Mucosa of rectum (tissue), 2 donors: Measurements from ENCODE around the gene KCNK16.

Experiments
- H3K27ac ChIP-seq, 2 donors: one replicate each; pipeline ENCODE4 v1.7.0; 2013; ENCODE audit warnings: inconsistent platforms in 2 of 2, low read depth in 2 of 2, low read length in 2 of 2
- H3K27me3 ChIP-seq, 2 donors: one replicate each; pipeline ENCODE4 v1.7.0; 2013; ENCODE audit warnings: low read length in 2 of 2; ENCODE audit not compliant: control insufficient read depth in 2 of 2, insufficient read depth in 2 of 2
- H3K36me3 ChIP-seq, 2 donors: one replicate each; pipeline ENCODE4 v1.7.0; 2013; ENCODE audit warnings: low read length in 2 of 2; ENCODE audit not compliant: control insufficient read depth in 2 of 2, insufficient read depth in 2 of 2
- H3K4me1 ChIP-seq, 2 donors: one replicate each; pipeline ENCODE4 v1.7.0; 2013; ENCODE audit warnings: low read length in 2 of 2, mild to moderate bottlenecking in 1 of 2; ENCODE audit not compliant: control insufficient read depth in 2 of 2, insufficient read depth in 2 of 2
- H3K4me3 ChIP-seq, 2 donors: one replicate each; pipeline ENCODE4 v1.7.0; 2013; ENCODE audit warnings: low read length in 2 of 2
- H3K9ac ChIP-seq, 2 donors: one replicate each; pipeline ENCODE4 v1.7.0; 2013; ENCODE audit warnings: low read length in 2 of 2, low read depth in 1 of 2, mild to moderate bottlenecking in 1 of 2
- H3K9me3 ChIP-seq, 2 donors: one replicate each; pipeline ENCODE4 v1.7.0; 2013; ENCODE audit warnings: low read length in 2 of 2; ENCODE audit not compliant: control insufficient read depth in 2 of 2
- donor health status: healthy.
- donor health status: Normal muscosa, but diverticular disease.

KCNK16 gene

DNA sequence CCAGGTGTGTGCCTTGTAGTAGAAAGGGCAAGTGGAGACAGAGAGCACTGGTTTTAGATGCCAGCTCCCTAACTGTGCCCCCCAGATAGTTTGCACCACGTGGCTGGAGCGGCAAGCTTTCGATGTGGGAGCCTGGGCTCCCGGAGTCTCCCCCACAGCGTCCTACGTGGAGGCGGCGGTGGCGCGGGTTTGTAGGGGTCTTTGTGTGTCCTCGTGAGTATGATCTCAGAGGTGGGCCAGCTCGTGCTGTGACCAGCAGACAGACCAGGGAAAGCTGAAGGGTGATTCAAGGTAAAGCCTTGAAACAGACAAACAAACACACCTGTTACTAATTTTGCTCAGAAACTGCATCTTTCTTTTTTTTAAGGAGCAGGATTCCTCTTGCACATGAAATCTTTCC is 5.6 kb upstream of the KCNK16 start:
- Histone ChIP-seq H3K36me3 (no peaks in the 10 kb centered on the region), H3K4me1 (no peaks in the 10 kb centered on the region), H3K27me3 (peaks cover 4 to 5% of the 10 kb centered on the region in 2 donors), H3K9me3 (no peaks in the 10 kb centered on the region), H3K4me3 (no peak overlapping the region), H3K27ac (no peak overlapping the region), H3K9ac (no peak overlapping the region)

DNA sequence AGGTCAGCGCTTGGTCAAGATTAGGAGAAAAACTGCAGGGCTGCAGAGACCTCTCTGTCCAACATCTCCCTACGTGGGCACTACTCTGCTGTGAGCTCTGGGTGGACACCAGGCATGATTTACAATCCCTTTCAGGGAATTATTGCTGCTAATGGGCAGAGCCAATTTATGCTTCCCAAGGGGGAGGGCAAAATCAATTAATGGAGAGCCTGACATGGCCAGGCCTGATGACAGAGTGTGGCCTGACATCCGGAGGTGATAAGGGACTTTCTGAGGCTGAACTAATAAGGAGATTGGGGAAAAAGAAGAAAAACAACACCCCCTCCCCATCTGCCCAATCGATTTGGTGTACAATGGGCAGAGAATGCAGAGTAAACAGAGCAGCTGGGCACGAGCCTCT is 5.0 kb upstream of the KCNK16 start:
- peaks cover 4 to 5% of the 10 kb centered on the region in 2 donors for H3K27me3 ChIP-seq
- H3K9ac ChIP-seq, result no peak overlapping the region
- no peak overlapping the region for H3K27ac ChIP-seq
- H3K9me3 ChIP-seq, result no peaks in the 10 kb centered on the region
- H3K4me3 ChIP-seq, result no peak overlapping the region
- H3K36me3 ChIP-seq, result no peaks in the 10 kb centered on the region
- no peaks in the 10 kb centered on the region for H3K4me1 ChIP-seq

DNA sequence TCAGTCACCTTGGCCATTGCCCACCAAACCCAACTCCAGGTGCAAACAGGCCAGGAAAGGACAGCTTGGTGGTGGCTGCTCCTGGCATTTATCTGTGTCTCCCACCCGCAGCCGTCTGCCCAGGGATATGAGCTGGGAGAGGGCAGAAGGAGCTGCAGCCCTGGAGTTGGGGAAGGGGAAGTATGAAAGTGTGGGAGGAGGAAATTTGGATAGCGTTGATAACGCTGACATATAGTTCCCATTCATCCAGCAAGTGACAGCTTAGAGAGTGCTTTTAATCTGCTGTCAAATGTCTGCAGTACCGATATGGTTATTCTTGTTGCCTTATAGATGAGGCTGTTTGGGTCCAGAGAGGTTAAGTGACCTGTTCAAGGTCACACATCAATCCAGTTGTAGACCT is 741 bp downstream of the KCNK16 start:
- no peaks in the 10 kb centered on the region for H3K9me3 ChIP-seq
- no peaks in the 10 kb centered on the region for H3K36me3 ChIP-seq
- H3K27me3 ChIP-seq, result peaks cover 0 to 7% of the 10 kb centered on the region in 2 donors
- H3K4me1 ChIP-seq, result no peaks in the 10 kb centered on the region
- H3K27ac ChIP-seq, result no peak overlapping the region
- H3K9ac ChIP-seq, result no peak overlapping the region
- no peak overlapping the region for H3K4me3 ChIP-seq

DNA sequence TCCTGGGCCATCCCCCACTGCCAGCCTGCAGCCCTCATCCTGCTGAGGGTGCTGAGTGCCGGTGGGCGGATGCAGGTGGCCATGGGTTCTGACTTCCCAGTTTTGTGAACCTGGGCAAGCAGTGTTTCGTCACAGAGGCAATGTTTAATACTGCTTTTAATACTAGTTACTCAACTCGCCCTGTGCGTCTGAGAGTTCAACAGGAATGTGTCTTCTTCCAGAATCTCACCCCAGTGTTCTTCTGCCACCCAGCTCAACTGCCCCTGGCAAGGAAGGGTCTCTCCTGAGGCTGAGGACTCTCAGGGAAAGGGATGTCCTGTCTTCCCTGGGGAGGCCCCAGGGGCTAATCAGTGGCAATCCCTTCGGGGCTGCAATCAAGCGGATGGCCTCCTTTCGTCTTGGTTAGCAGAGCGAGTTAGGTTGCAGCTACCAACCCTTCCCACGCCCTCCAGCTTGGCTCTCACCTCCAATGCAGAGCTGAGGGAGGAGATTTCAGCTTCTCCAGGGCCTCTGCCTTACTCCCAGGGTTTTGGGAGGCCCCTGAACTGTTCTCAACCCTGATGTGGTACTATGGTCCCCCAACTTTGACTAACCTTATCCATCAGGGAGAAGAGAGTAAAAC is 2.0 kb downstream of the KCNK16 start:
- no peak overlapping the region for H3K4me3 ChIP-seq

DNA sequence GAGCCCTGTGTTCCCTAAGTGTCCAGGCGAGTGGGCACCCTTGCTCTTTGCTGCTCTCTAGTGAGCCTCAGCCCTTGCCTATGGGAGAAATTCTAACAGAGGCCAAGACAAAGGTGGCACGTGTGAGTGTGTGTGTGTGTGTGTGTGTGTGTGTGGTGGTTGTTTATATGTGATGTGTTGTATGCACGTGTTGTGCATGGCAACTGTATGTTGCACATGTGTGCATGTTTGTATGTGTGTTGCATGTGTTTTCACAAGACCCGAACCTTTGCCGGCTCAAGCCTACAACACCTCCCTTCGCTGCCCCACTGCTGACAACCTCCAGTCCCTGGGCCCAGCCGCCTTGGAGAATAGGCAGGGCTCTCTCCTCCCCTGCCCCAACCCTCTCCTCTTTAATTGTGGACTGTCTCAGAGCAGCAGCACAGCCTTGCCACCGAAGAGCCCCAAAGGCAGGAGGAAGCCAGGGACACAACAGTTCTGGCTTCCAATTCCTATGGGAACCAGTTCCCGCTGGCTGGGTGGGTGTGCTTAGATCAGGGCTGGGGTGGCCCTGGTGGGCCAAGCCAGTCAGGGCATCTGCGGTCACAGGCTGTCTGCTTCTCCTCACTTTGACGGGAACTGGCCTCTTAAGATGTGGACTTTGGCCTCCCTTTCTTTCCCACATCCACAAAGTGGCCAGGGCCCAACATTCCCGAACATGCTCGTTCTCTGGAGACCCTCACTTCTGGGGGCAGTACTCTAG is 2.7 kb downstream of the KCNK16 start:
- no peak overlapping the region for H3K27ac ChIP-seq
- H3K36me3 ChIP-seq, result no peaks in the 10 kb centered on the region
- H3K27me3 ChIP-seq, result peaks cover 2 to 7% of the 10 kb centered on the region in 2 donors
- H3K4me3 ChIP-seq, result no peak overlapping the region
- H3K4me1 ChIP-seq, result no peaks in the 10 kb centered on the region
- H3K9me3 ChIP-seq, result no peaks in the 10 kb centered on the region
- no peak overlapping the region for H3K9ac ChIP-seq

More for the DNA sequence above, 2.0 kb downstream of the KCNK16 start:
- H3K27me3 ChIP-seq, result peaks cover 2% of the 10 kb centered on the region in 2 donors
- H3K4me1 ChIP-seq, result no peaks in the 10 kb centered on the region
- H3K9ac ChIP-seq, result no peak overlapping the region
- H3K9me3 ChIP-seq, result no peaks in the 10 kb centered on the region
- H3K36me3 ChIP-seq, result no peaks in the 10 kb centered on the region
- no peak overlapping the region for H3K27ac ChIP-seq

DNA sequence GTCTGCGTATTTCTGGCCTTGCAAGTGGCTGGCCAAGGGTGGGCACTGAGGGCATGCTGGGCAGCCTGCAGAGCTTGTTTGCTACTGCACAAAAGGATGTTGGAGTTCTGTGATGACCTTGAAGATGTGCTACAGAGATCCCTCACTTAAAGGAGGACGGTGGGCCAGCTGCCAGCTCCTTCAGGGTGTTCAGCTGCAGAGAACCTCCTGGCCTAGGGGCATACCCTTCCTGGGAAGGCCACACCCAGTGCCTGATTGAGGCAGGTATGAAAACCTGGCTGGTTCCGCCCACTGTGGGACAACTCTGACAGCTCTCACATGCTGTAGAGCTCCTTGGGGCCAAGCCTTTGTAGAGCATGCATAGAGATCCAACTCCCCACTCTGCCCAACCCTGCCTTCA is 5.2 kb downstream of the KCNK16 start:
- Histone ChIP-seq H3K9me3 (no peaks in the 10 kb centered on the region), H3K27me3 (peaks cover 16 to 28% of the 10 kb centered on the region in 2 donors), H3K36me3 (no peaks in the 10 kb centered on the region), H3K4me1 (peaks cover 0 to 7% of the 10 kb centered on the region in 2 donors), H3K4me3 (no peak overlapping the region), H3K9ac (no peak overlapping the region), H3K27ac (no peak overlapping the region)

DNA sequence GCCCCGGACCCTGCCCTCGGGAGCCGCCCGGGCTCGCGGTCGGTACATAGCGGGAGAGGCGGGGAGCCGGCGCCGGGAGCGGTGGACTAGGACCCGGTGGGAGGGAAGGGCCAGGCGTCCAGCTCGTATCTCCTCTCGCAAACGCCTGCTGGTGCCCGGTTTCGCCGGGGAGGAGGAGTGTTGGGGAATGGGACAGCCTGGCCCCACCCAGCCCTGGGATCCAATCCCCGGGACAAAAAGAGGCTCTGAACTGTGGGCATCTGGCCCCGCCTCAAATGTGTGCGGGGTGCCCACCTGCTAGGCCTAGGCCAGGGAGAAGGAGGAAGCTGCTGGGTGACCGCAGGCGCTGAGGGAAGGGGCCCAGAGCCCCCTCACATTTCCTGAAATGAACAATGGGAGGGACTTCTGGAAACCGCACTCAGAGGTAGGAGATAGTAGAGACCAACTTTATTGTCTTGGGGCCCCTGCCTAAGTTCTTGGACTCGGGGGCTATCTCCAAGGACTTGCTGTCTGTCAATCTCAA is 8.2 kb downstream of the KCNK16 start, which contains the start of gene KCNK17:
Gene KCNK17, minus strand, starts transcription at position 147 of the 523 bp plus-strand sequence. Its CDS starts 99 bp downstream, at position 48.
- no peak within 1 kb of the TSS for H3K27ac ChIP-seq
- H3K36me3 ChIP-seq, result no peaks in the 10 kb centered on the region
- H3K4me3 ChIP-seq, result no peak within 1 kb of the TSS
- H3K4me1 ChIP-seq, result peaks cover 0 to 7% of the 10 kb centered on the region in 2 donors
- no peak within 1 kb of the TSS for H3K9ac ChIP-seq
- peaks cover 29% of the 10 kb centered on the region in 2 donors for H3K27me3 ChIP-seq
- H3K9me3 ChIP-seq, result no peaks in the 10 kb centered on the region

DNA sequence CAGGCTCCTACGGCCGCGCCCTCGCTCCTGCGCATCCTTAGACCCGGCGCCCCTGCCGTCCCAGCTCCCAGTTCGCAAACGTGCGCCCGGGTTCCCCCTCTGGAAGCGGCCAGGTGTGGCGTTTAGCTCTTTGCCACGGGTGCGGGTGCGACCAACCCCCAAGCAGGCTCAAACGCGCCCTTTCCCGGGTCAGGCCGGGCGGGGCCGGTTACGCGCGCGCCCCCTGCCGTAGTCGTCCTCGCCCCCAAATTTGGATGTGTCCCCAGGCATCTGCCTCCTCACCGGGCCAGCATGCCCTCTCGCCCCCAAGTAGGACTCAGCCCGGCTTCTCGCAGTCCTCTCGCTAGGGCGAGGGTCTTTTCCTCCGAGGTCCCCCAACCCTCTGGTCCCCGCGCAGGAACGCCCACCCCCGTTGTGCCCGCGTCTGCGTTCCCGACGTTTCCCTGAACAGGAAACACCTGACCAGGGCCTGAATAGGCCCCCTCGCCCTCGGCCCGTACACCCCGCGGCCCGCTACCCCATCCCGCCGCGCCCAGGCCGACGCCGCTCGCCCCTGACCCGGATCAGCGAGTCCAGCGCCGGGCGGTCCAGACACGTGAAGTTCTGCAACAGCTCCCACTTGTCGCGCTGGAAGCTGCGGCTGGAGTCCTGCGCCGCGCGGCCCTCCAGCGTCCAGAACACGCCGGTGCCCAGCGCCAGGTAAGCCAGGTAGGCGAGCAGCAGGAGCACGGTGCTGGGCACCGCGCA is 8.8 kb downstream of the KCNK16 start:
- H3K4me1 ChIP-seq, result peaks cover 0 to 7% of the 10 kb centered on the region in 2 donors
- H3K9me3 ChIP-seq, result no peaks in the 10 kb centered on the region
- H3K4me3 ChIP-seq, result no peak overlapping the region
- H3K36me3 ChIP-seq, result no peaks in the 10 kb centered on the region
- H3K27me3 ChIP-seq, result peaks cover 29% of the 10 kb centered on the region in 2 donors
- H3K27ac ChIP-seq, result no peak overlapping the region
- no peak overlapping the region for H3K9ac ChIP-seq

DNA sequence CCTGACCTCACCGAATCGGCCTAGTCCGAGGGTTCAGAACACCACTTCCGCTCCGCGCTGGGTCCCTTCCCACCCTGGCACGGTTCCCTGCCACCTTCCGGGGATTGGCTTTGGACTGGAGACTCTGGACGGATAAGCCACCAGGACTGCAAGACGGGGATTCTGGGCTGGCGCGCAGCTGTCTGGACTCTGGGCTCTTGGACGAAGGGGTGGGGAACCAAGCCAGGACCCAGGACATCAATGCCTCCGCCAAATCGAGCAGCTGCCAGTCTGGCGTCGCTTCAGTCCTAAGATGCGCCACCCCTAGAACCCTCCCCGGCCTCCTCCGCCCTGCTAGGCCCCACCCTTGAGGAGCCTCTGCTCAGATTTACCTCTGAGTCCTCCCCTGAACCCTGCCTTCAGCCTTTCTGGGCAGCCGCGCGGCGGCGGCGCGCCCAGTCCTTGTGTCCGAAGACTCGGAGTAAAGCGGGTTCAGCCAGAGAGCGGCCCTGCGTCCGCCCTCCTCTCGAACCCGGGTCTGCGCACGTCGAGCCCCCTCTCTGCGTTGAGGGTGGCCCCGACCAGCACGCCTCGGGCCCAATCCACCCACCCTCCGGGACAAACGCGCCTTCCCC is 9.5 kb downstream of the KCNK16 start:
- Histone ChIP-seq H3K4me1 (peaks cover 0 to 7% of the 10 kb centered on the region in 2 donors), H3K9ac (no peak overlapping the region), H3K36me3 (no peaks in the 10 kb centered on the region), H3K9me3 (no peaks in the 10 kb centered on the region), H3K4me3 (peak overlapping the region in 1 of 2 donors; percentile 17), H3K27me3 (peaks cover 29% of the 10 kb centered on the region in 2 donors), H3K27ac (no peak overlapping the region)
